Ishikawa (cell line): Measurements from ENCODE around the gene NMUR1.

Experiments used
- RAD21 ChIP-seq: IDR thresholded peaks from 2 replicates; pipeline ENCODE4 v1.6.1; 2012; ENCODE audit warnings: low read depth
- TF ChIP-seq, protein P1 (sequence below): IDR thresholded peaks from 2 replicates; pipeline ENCODE4 v1.6.1; 2012; ENCODE audit warnings: low read depth, mild to moderate bottlenecking

- no peak for TF ChIP-seq RAD21
- TF ChIP-seq, protein P1, sequence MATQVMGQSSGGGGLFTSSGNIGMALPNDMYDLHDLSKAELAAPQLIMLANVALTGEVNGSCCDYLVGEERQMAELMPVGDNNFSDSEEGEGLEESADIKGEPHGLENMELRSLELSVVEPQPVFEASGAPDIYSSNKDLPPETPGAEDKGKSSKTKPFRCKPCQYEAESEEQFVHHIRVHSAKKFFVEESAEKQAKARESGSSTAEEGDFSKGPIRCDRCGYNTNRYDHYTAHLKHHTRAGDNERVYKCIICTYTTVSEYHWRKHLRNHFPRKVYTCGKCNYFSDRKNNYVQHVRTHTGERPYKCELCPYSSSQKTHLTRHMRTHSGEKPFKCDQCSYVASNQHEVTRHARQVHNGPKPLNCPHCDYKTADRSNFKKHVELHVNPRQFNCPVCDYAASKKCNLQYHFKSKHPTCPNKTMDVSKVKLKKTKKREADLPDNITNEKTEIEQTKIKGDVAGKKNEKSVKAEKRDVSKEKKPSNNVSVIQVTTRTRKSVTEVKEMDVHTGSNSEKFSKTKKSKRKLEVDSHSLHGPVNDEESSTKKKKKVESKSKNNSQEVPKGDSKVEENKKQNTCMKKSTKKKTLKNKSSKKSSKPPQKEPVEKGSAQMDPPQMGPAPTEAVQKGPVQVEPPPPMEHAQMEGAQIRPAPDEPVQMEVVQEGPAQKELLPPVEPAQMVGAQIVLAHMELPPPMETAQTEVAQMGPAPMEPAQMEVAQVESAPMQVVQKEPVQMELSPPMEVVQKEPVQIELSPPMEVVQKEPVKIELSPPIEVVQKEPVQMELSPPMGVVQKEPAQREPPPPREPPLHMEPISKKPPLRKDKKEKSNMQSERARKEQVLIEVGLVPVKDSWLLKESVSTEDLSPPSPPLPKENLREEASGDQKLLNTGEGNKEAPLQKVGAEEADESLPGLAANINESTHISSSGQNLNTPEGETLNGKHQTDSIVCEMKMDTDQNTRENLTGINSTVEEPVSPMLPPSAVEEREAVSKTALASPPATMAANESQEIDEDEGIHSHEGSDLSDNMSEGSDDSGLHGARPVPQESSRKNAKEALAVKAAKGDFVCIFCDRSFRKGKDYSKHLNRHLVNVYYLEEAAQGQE: no peak
These were observed 8.8 kb downstream of the NMUR1 start for GRCh38 chr2:231521443-231521842.
